ENCODE data around the gene GALNT14.

Gene GALNT14

DNA sequence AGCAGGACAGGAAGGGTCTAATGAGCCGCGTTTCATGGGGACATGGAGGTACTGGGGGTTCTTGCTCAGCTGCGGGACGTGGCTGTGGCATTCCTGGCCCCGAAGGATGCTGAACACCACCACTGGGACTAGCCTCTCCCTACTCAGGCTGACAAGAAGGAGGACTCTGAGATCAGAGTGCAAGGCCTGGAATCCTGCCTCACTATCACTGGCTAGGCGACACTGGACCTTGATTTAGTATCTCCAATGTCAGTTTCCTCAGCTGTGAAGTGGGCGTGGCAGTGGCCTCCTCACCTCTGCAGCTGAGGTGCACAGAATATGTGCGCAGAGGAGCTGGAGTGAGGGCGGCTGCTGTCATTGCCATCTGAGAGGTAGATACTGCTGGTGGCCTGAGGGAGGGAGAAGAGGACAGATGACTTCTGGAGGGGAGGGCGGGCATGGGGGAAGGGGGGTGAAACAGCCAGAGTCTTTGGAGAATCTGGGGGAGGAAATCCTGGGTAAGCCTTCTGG is 173.2 kb downstream of the GALNT14 start (continued):
- TF ChIP-seq ZNF354C (tag by site-specific recombination; IDR thresholded peaks at IDR 0.05; ENCODE audit: borderline replicate concordance, low read depth) (no peak), KLF9 (tag by site-specific recombination; IDR thresholded peaks at IDR 0.05; ENCODE audit: low read depth) (no peak), MZF1 (tag by site-specific recombination; IDR thresholded peaks at IDR 0.05; ENCODE audit: borderline replicate concordance) (no peak), ZNF571 (tag by site-specific recombination; IDR thresholded peaks at IDR 0.05) (no peak), ZBTB7A (tag by site-specific recombination; IDR thresholded peaks at IDR 0.05; ENCODE audit: low read depth) (no peak)

DNA sequence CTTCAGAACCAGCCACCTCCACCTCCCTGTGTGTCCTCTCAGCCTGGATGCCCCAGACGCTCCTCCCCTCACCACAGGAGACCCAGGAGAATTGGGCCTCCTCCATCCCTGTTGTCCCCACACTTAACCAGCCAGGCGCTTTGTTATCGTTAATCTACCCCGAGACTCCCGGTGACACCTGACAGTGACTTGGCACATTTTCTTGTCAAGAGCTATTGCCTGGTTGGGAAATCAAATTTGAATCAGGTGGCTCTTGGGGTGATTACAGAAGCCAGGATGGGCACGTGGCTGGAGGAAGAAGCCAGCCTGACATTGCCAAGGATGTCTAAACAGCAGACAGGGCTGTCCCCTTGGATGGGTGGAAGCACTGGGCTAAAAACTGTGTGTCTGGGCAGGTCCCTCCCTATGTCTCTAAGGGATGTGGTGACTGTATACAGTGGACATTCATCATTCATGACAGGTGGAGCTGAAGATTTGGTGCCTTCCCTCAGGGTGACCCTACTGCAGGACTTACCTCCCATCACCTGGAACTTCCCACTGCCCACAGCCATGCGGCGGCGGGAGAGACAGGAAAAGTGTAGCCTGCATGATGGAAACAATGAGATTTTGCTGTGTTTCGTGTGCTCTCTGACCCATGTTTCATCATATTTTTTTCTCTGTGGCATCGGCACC is 173.8 kb downstream of the GALNT14 start:
- Histone ChIP-seq H3K9me3 (ENCODE audit: control insufficient read depth, insufficient read depth, low read depth, low read length) (no peaks in the 10 kb centered on the region), H3K36me3 (ENCODE audit: control insufficient read depth in 2 of 2, insufficient read depth in 1 of 2, low read length in 2 of 2) (no peaks in the 10 kb centered on the region), H3K4me3 (ENCODE audit: low read depth, low read length) (no peak overlapping the region), H3K27ac (ENCODE audit: extremely low read depth, low read depth, low read length) (no peak overlapping the region), H3K4me1 (ENCODE audit: control insufficient read depth, insufficient read depth, low read length) (no peaks in the 10 kb centered on the region)
- TF ChIP-seq ZNF530 (tag by site-specific recombination; IDR thresholded peaks at IDR 0.05; ENCODE audit: low read depth): no peak
- no peak for TF ChIP-seq ZNF596 (tag by site-specific recombination; IDR thresholded peaks at IDR 0.05)
- TF ChIP-seq, protein P1, sequence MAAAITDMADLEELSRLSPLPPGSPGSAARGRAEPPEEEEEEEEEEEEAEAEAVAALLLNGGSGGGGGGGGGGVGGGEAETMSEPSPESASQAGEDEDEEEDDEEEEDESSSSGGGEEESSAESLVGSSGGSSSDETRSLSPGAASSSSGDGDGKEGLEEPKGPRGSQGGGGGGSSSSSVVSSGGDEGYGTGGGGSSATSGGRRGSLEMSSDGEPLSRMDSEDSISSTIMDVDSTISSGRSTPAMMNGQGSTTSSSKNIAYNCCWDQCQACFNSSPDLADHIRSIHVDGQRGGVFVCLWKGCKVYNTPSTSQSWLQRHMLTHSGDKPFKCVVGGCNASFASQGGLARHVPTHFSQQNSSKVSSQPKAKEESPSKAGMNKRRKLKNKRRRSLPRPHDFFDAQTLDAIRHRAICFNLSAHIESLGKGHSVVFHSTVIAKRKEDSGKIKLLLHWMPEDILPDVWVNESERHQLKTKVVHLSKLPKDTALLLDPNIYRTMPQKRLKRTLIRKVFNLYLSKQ (tag by site-specific recombination; IDR thresholded peaks at IDR 0.05; ENCODE audit: borderline replicate concordance): no peak
- TF ChIP-seq, protein P2, sequence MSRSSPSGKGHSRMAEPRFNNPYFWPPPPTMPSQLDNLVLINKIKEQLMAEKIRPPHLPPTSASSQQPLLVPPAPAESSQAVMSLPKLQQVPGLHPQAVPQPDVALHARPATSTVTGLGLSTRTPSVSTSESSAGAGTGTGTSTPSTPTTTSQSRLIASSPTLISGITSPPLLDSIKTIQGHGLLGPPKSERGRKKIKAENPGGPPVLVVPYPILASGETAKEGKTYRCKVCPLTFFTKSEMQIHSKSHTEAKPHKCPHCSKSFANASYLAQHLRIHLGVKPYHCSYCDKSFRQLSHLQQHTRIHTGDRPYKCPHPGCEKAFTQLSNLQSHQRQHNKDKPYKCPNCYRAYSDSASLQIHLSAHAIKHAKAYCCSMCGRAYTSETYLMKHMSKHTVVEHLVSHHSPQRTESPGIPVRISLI (tag by site-specific recombination; IDR thresholded peaks at IDR 0.05): no peak
- no peak for TF ChIP-seq ZNF146 (tag by site-specific recombination; IDR thresholded peaks at IDR 0.05)
- TF ChIP-seq SCRT2 (tag by site-specific recombination; IDR thresholded peaks at IDR 0.05): no peak
- TF ChIP-seq ZNF701 (tag by site-specific recombination; IDR thresholded peaks at IDR 0.05): no peak
- TF ChIP-seq, protein P3, sequence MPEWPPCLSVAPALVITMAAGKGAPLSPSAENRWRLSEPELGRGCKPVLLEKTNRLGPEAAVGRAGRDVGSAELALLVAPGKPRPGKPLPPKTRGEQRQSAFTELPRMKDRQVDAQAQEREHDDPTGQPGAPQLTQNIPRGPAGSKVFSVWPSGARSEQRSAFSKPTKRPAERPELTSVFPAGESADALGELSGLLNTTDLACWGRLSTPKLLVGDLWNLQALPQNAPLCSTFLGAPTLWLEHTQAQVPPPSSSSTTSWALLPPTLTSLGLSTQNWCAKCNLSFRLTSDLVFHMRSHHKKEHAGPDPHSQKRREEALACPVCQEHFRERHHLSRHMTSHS (tag by site-specific recombination; IDR thresholded peaks at IDR 0.05): no peak
- TF ChIP-seq ZBTB1 (tag by site-specific recombination; IDR thresholded peaks at IDR 0.05): no peak
- TF ChIP-seq ZNF16 (tag by site-specific recombination; IDR thresholded peaks at IDR 0.05; ENCODE audit: low read depth): no peak
- TF ChIP-seq GLI4 (tag by site-specific recombination; IDR thresholded peaks at IDR 0.05): no peak
- no peak for TF ChIP-seq ZFP3 (tag by site-specific recombination; IDR thresholded peaks at IDR 0.05; ENCODE audit: low read depth)
- TF ChIP-seq, protein P4, sequence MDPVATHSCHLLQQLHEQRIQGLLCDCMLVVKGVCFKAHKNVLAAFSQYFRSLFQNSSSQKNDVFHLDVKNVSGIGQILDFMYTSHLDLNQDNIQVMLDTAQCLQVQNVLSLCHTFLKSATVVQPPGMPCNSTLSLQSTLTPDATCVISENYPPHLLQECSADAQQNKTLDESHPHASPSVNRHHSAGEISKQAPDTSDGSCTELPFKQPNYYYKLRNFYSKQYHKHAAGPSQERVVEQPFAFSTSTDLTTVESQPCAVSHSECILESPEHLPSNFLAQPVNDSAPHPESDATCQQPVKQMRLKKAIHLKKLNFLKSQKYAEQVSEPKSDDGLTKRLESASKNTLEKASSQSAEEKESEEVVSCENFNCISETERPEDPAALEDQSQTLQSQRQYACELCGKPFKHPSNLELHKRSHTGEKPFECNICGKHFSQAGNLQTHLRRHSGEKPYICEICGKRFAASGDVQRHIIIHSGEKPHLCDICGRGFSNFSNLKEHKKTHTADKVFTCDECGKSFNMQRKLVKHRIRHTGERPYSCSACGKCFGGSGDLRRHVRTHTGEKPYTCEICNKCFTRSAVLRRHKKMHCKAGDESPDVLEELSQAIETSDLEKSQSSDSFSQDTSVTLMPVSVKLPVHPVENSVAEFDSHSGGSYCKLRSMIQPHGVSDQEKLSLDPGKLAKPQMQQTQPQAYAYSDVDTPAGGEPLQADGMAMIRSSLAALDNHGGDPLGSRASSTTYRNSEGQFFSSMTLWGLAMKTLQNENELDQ (tag by site-specific recombination; IDR thresholded peaks at IDR 0.05; ENCODE audit: low read depth): no peak
- no peak for TF ChIP-seq ZNF529 (tag by site-specific recombination; IDR thresholded peaks at IDR 0.05; ENCODE audit: insufficient replicate concordance)
- POLR2A ChIA-PET: no interaction called here
- CTCF ChIA-PET: interaction anchor here (0.6 to 1.2 kb wide), 3 partner anchors 67 to 847 kb away, joined by 3 to 4 read pairs (median 4); no protein-coding TSS in a partner anchor
